ENCODE results near the gene PPP2R3A. TPM values are rescaled to one million over a fixed set of nuclear protein-coding genes. Genes with fewer than 3 reads are reported as not detected.

The PPP2R3A gene
- total and polyA plus RNA-seq, 2 experiments from 2014 or later = 14.2 to 21.0 TPM

GRCh38 chr3:135944831-135945230 lies 20.7 kb upstream of the PPP2R3A start:
- Histone ChIP-seq H3K27me3 (replicated peaks; ENCODE audit: insufficient read depth) (no peaks in the 10 kb centered on the region), H3K36me3 (ENCODE audit: low read depth) (no peaks in the 10 kb centered on the region), H3K9ac (no peak overlapping the region), H3K9me2 (ENCODE audit: insufficient read depth) (no peaks in the 10 kb centered on the region), H3K9me3 (ENCODE audit: low read depth) (no peaks in the 10 kb centered on the region), H3K79me2 (ENCODE audit: insufficient read depth) (no peaks in the 10 kb centered on the region), H4K20me1 (ENCODE audit: insufficient read depth) (no peaks in the 10 kb centered on the region), H2AFZ (no peak overlapping the region), H3F3A (ENCODE audit: insufficient read depth) (no peaks in the 10 kb centered on the region), H3K27ac (no peak overlapping the region), H3K4me3 (no peak overlapping the region), H3K4me2 (ENCODE audit: unreplicated experiment) (no peak overlapping the region), H3K4me1 (ENCODE audit: insufficient read depth) (no peaks in the 10 kb centered on the region)
- no peak for TF ChIP-seq EZH2 (IDR thresholded peaks at IDR 0.05; ENCODE audit: insufficient read depth, poor library complexity, severe bottlenecking)
- TF ChIP-seq EZH2phosphoT487 (IDR thresholded peaks at IDR 0.05; ENCODE audit: insufficient read depth, low read depth) = no peak
- peak; percentile 58 for DNase-seq
- 57 to 77% methylated on average over 2 of the region's 2 CpGs for WGBS, 2 experiments (ENCODE audit: low coverage in 1 of 2, low lambda C conversion rate in 2 of 2, missing lambda C conversion rate in 2 of 2)
- in situ Hi-C loops (cut with MboI) = no loop called here

- in situ Hi-C loops (cut with MboI) = no loop called here
- H3K4me3 ChIP-seq = no peak overlapping the region
- H3F3A ChIP-seq (ENCODE audit: insufficient read depth) = no peaks in the 10 kb centered on the region
- H3K4me2 ChIP-seq (ENCODE audit: unreplicated experiment) = no peak overlapping the region
- H3K9ac ChIP-seq = no peak overlapping the region
- no peaks in the 10 kb centered on the region for H4K20me1 ChIP-seq (ENCODE audit: insufficient read depth)
- DNase-seq = no peak
- no peaks in the 10 kb centered on the region for H3K9me3 ChIP-seq (ENCODE audit: low read depth)
- no peaks in the 10 kb centered on the region for H3K36me3 ChIP-seq (ENCODE audit: low read depth)
- 52 to 57% methylated on average over 2 of the region's 2 CpGs for WGBS, 2 experiments (ENCODE audit: low coverage in 1 of 2, low lambda C conversion rate in 2 of 2, missing lambda C conversion rate in 2 of 2)
- no peaks in the 10 kb centered on the region for H3K9me2 ChIP-seq (ENCODE audit: insufficient read depth)
- no peak overlapping the region for H3K27ac ChIP-seq
- H3K4me1 ChIP-seq (ENCODE audit: insufficient read depth) = no peaks in the 10 kb centered on the region
- no peaks in the 10 kb centered on the region for H3K27me3 ChIP-seq (replicated peaks; ENCODE audit: insufficient read depth)
- no peaks in the 10 kb centered on the region for H3K79me2 ChIP-seq (ENCODE audit: insufficient read depth)
- H2AFZ ChIP-seq = no peak overlapping the region
- TF ChIP-seq EZH2phosphoT487 (IDR thresholded peaks at IDR 0.05; ENCODE audit: insufficient read depth, low read depth) (no peak), EZH2 (IDR thresholded peaks at IDR 0.05; ENCODE audit: insufficient read depth, poor library complexity, severe bottlenecking) (no peak)
Observed at GRCh38 chr3:135950941-135951340, 14.6 kb upstream of the PPP2R3A start.

- H3K9me2 ChIP-seq (ENCODE audit: insufficient read depth) = no peaks in the 10 kb centered on the region
- H3K27me3 ChIP-seq (replicated peaks; ENCODE audit: insufficient read depth) = no peaks in the 10 kb centered on the region
- peaks cover 23% of the 10 kb centered on the region for H3K4me1 ChIP-seq (ENCODE audit: insufficient read depth)
- no peaks in the 10 kb centered on the region for H4K20me1 ChIP-seq (ENCODE audit: insufficient read depth)
- H3K27ac ChIP-seq = no peak overlapping the region
- peaks cover under 1% of the 10 kb centered on the region for H3K9me3 ChIP-seq (ENCODE audit: low read depth)
- no peak overlapping the region for H3K4me3 ChIP-seq
- TF ChIP-seq EZH2phosphoT487 (IDR thresholded peaks at IDR 0.05; ENCODE audit: insufficient read depth, low read depth) (no peak), EZH2 (IDR thresholded peaks at IDR 0.05; ENCODE audit: insufficient read depth, poor library complexity, severe bottlenecking) (no peak)
- no peak overlapping the region for H3K4me2 ChIP-seq (ENCODE audit: unreplicated experiment)
- in situ Hi-C loops (cut with MboI) = no loop called here
- DNase-seq = no peak
- no peaks in the 10 kb centered on the region for H3K36me3 ChIP-seq (ENCODE audit: low read depth)
- no peak overlapping the region; the same call in 1 of the 2 replicates for H2AFZ ChIP-seq
- 90% methylated on average over 1 of the region's 1 CpG for WGBS, 2 experiments (ENCODE audit: low coverage in 1 of 2, low lambda C conversion rate in 2 of 2, missing lambda C conversion rate in 2 of 2)
- H3K9ac ChIP-seq = no peak overlapping the region
- peaks cover 3% of the 10 kb centered on the region for H3F3A ChIP-seq (ENCODE audit: insufficient read depth)
- H3K79me2 ChIP-seq (ENCODE audit: insufficient read depth) = peaks cover 32% of the 10 kb centered on the region
Observed at GRCh38 chr3:135964160-135964955, 1.2 kb upstream of the PPP2R3A start.

GRCh38 chr3:135965129-135965505 lies 411 bp upstream of the PPP2R3A start:
- Histone ChIP-seq H3K27me3 (replicated peaks; ENCODE audit: insufficient read depth) (no peaks in the 10 kb centered on the region), H4K20me1 (ENCODE audit: insufficient read depth) (no peaks in the 10 kb centered on the region), H3K4me2 (ENCODE audit: unreplicated experiment) (peak overlapping the region; percentile 16), H3F3A (ENCODE audit: insufficient read depth) (peaks cover 11% of the 10 kb centered on the region), H3K9ac (peak overlapping the region; percentile 84; the same call in 1 of the 2 replicates), H3K36me3 (ENCODE audit: low read depth) (no peaks in the 10 kb centered on the region), H2AFZ (peak overlapping the region; percentile 82), H3K4me1 (ENCODE audit: insufficient read depth) (peaks cover 31% of the 10 kb centered on the region), H3K4me3 (peak overlapping the region; percentile 84), H3K79me2 (ENCODE audit: insufficient read depth) (peaks cover 40% of the 10 kb centered on the region), H3K27ac (no peak overlapping the region), H3K9me3 (ENCODE audit: low read depth) (no peaks in the 10 kb centered on the region), H3K9me2 (ENCODE audit: insufficient read depth) (no peaks in the 10 kb centered on the region)
- WGBS, 2 experiments (ENCODE audit: low coverage in 1 of 2, low lambda C conversion rate in 2 of 2, missing lambda C conversion rate in 2 of 2) = 14 to 21% methylated on average over 14 to 16 of the region's 16 CpGs
- TF ChIP-seq EZH2phosphoT487 (IDR thresholded peaks at IDR 0.05; ENCODE audit: insufficient read depth, low read depth) (no peak), EZH2 (IDR thresholded peaks at IDR 0.05; ENCODE audit: insufficient read depth, poor library complexity, severe bottlenecking) (no peak)
- no peak for DNase-seq
- in situ Hi-C loops (cut with MboI) = no loop called here

All from GM23248 (cell line).